Heart right ventricle (tissue), 16 donors: ENCODE measurements around the gene SETBP1. TPM values are rescaled to one million over a fixed set of nuclear protein-coding genes. Genes with fewer than 3 reads are reported as not detected.

Experiments used
- ATAC-seq, 8 donors: fragments of 200-7000 bp; cut with Tn5 transposase; one replicate each; pipeline ENCODE4 v1.9.1; 2020; ENCODE audit warnings: mild to moderate bottlenecking in 8 of 8, moderate library complexity in 8 of 8, moderate number of reproducible peaks in 1 of 8
- DNase-seq, 2 donors: peaks; one replicate each; pipeline ENCODE4 v3.0.0-alpha.2; 2020
- H3K27ac ChIP-seq, 10 donors: fragments of 200-600 bp; sonication (generic) in 2 of 10; one replicate each; pipeline versions ENCODE4 v1.5.0 to v1.8.0; 2020 to 2022; ENCODE audit warnings: mild to moderate bottlenecking in 3 of 10
- H3K27me3 ChIP-seq, 7 donors: fragments of 200-600 bp; one replicate each; pipeline ENCODE4 v1.8.0; 2021 to 2022; ENCODE audit warnings: mild to moderate bottlenecking in 2 of 7
- H3K36me3 ChIP-seq, 9 donors: fragments of 200-600 bp; sonication (generic) in 1 of 9; one replicate each; pipeline versions ENCODE4 v1.5.0 to v1.8.0; 2020 to 2022; ENCODE audit warnings: mild to moderate bottlenecking in 2 of 9
- H3K4me1 ChIP-seq, 9 donors: fragments of 200-600 bp; sonication (generic) in 1 of 9; one replicate each; pipeline versions ENCODE4 v1.5.0 to v1.8.0; 2020 to 2022; ENCODE audit warnings: mild to moderate bottlenecking in 4 of 9
- H3K4me3 ChIP-seq, 10 donors: fragments of 200-600 bp; sonication (generic) in 2 of 10; one replicate each; pipeline versions ENCODE4 v1.5.0 to v1.8.0; 2020 to 2022; ENCODE audit warnings: mild to moderate bottlenecking in 7 of 10, moderate library complexity in 2 of 10
- H3K9me3 ChIP-seq, 11 donors: fragments of 200-600 bp in 10 of 11; sonication (generic) in 2 of 11; one replicate each; pipeline versions ENCODE4 v1.5.0 to v1.8.0; 2013 to 2022; ENCODE audit warnings: mild to moderate bottlenecking in 2 of 11, control low read depth in 1 of 11, moderate library complexity in 1 of 11
- CTCF ChIP-seq, 9 donors: fragments of 200-600 bp; sonication (generic) in 2 of 9; IDR thresholded peaks; one replicate each; pipeline versions ENCODE4 v1.5.0 to v1.8.0; 2021 to 2022; ENCODE audit warnings: antibody characterized with exemption in 9 of 9, mild to moderate bottlenecking in 5 of 9, moderate library complexity in 1 of 9
- whole genome bisulfite sequencing, 2 donors: extraction: QIAGEN DNeasy Blood & Tissue Kit; methylation state at CpG; one replicate each; pipeline ENCODE4 v1.1.7; 2013; ENCODE audit warnings: inconsistent platforms in 1 of 2; 5-methylcytosine and 5-hydroxymethylcytosine counted together
- intact Hi-C, 10 donors: fragments of 100-400 bp; cut with DNase I; formaldehyde crosslinking; loops; one replicate each; pipeline versions ENCODE4 v1.11.1 to v1.14.2; 2022
- polyA plus RNA-seq, 2 donors: library from polyadenylated mRNA; stranded (reverse); fragments of 200-250 nt; gene quantifications; one replicate each; pipeline ENCODE4 v1.2.3, GENCODE V29; 2013
- total RNA-seq, 10 donors: library from RNA; stranded (reverse); fragmentation: NEBNext Ultra II Directional in 3 of 10; extraction: Animal tissue kit (Norgen Biotek cat#: 25700) in 3 of 10; gene quantifications; one replicate each; pipeline versions ENCODE4 v1.2.1 to v1.2.4, GENCODE V29; 2021 to 2023
- donor health status: Arrhythmogenic right ventricular cardiomyopathy.
- donor health status: ischemic (EF 13 %, LVEDD 7.1; RV severe dilation, severe dysfunction).
- donor health status: healthy with polysubstance abuse.
- donor health status: DM: no; HTN: yes; CAD: no.
- donor health status: DM: no; HTN: no; CAD: no.
- donor health status: ischemic (EF 25% LVEDD 6.9; RV normal size, moderate dysfunction).
- donor health status: ischemic (EF 25% LVEDD 5.7; RV mildly dilated, moderate dysfunction).
- donor health status: healthy.
- donor health status: DM: yes; HTN: yes; CAD: no.
- donor health status: Ischemic cardiomyopathy.
- donor health status: ischemic (EF 35%, LVEDD 5.7; RV mildly dilated, moderate dysfunction).
- donor health status: nonischemic (EF 11% LVEDD 7.7; RV severe dilation, severe dysfunction).
- donor health status: DM: yes; HTN: yes; CAD: no.
- donor health status: PGD.
- donor health status: ischemic (EF 29% LVEDD 5.4; RV normal size, mild dysfunction).
- donor health status: nonischemic (EF 23%, LVEDD 6.1; RV moderate dilation, normal function).

The SETBP1 gene
- total and polyA plus RNA-seq, 12 donors, result 0.71 to 12.2 (median 6.1) TPM

- 93 to 94% methylated on average over 7 of the region's 7 CpGs for WGBS, 2 donors
- H3K27ac ChIP-seq, result no peak overlapping the region
- ATAC-seq (no peak), DNase-seq (no peak)
- no peak for TF ChIP-seq CTCF (IDR thresholded peaks at IDR 0.05)
- H3K4me3 ChIP-seq, result no peak overlapping the region
- intact Hi-C loops, result no loop called here
- peaks cover 0 to 20% (median 0%) of the 10 kb centered on the region in 9 donors for H3K36me3 ChIP-seq
- peaks cover 0 to 5% (median 0%) of the 10 kb centered on the region in 9 donors for H3K4me1 ChIP-seq
- no peaks in the 10 kb centered on the region for H3K27me3 ChIP-seq
- no peaks in the 10 kb centered on the region for H3K9me3 ChIP-seq
These were observed 269.3 kb downstream of the SETBP1 start for GRCh38 chr18:44949967-44950366.

GRCh38 chr18:44950685-44951195 is 270.1 kb downstream of the SETBP1 start:
- TF ChIP-seq CTCF (IDR thresholded peaks at IDR 0.05), result no peak
- 94 to 96% methylated on average over 13 of the region's 13 CpGs for WGBS, 2 donors
- Histone ChIP-seq H3K27me3 (no peaks in the 10 kb centered on the region), H3K4me1 (peaks cover 0 to 5% (median 0%) of the 10 kb centered on the region in 9 donors), H3K4me3 (no peak overlapping the region), H3K36me3 (peaks cover 0 to 20% (median 0%) of the 10 kb centered on the region in 9 donors), H3K9me3 (no peaks in the 10 kb centered on the region), H3K27ac (no peak overlapping the region)
- no peak for ATAC-seq
- intact Hi-C loops, result no loop called here
- no peak for DNase-seq

- WGBS, 2 donors, result 97 to 98% methylated on average over 14 of the region's 14 CpGs
- intact Hi-C loops, result no loop called here
- Histone ChIP-seq H3K27ac (no peak overlapping the region), H3K36me3 (peaks cover 0 to 20% (median 0%) of the 10 kb centered on the region in 9 donors), H3K4me3 (no peak overlapping the region), H3K27me3 (no peaks in the 10 kb centered on the region), H3K4me1 (peaks cover 0 to 13% (median under 1%) of the 10 kb centered on the region in 9 donors), H3K9me3 (no peaks in the 10 kb centered on the region)
- DNase-seq (no peak), ATAC-seq (no peak)
- TF ChIP-seq CTCF (IDR thresholded peaks at IDR 0.05), result no peak
These were observed 271.1 kb downstream of the SETBP1 start for GRCh38 chr18:44951748-44952147.

GRCh38 chr18:44954257-44954656 is 273.6 kb downstream of the SETBP1 start:
- intact Hi-C loops, result no loop called here
- no peak for TF ChIP-seq CTCF (IDR thresholded peaks at IDR 0.05)
- ATAC-seq, result no peak
- Histone ChIP-seq H3K4me3 (no peak overlapping the region), H3K27ac (no peak overlapping the region), H3K9me3 (no peaks in the 10 kb centered on the region), H3K27me3 (no peaks in the 10 kb centered on the region), H3K4me1 (peaks cover 0 to 38% (median 24%) of the 10 kb centered on the region in 9 donors), H3K36me3 (peaks cover 0 to 20% (median 0%) of the 10 kb centered on the region in 9 donors)
- 0 to 100% methylated on average over 1 of the region's 1 CpG for WGBS, 2 donors
- no peak for DNase-seq
